SK-N-SH treated with all-trans-retinoic acid at 6 μM for 48 hours (cell line): ENCODE data around the gene NPAS2.

Source experiments
- ATAC-seq: fragments of 200-7000 bp; cut with Tn5 transposase; 3 replicates; pipeline ENCODE4 v1.9.1; 2020; ENCODE audit warnings: mild to moderate bottlenecking, moderate library complexity
- ARNTL ChIP-seq: fragments of 450-650 bp; formaldehyde crosslinking; IDR thresholded peaks from 2 replicates; pipeline ENCODE4 v1.5.0; 2020; ENCODE audit warnings: low read depth, mild to moderate bottlenecking, moderate library complexity, borderline replicate concordance
- BACH2 ChIP-seq: fragments of 250-450 bp; sonication (Bioruptor Pico); IDR thresholded peaks from 2 replicates; pipeline ENCODE4 v1.9.0; 2021; ENCODE audit warnings: mild to moderate bottlenecking, borderline replicate concordance
- CSDC2 ChIP-seq: fragments of 250-450 bp; sonication (Bioruptor Pico); IDR thresholded peaks from 2 replicates; pipeline ENCODE4 v1.5.0; 2020; ENCODE audit warnings: mild to moderate bottlenecking, moderate library complexity
- ESRRG ChIP-seq: fragments of 250-450 bp; sonication (Bioruptor Pico); IDR thresholded peaks from 2 replicates; pipeline ENCODE4 v1.6.1; 2021; ENCODE audit warnings: mild to moderate bottlenecking
- GLIS3 ChIP-seq: fragments of 250-450 bp; sonication (Bioruptor Pico); IDR thresholded peaks from 2 replicates; pipeline ENCODE4 v1.5.0; 2020; ENCODE audit warnings: mild to moderate bottlenecking, moderate library complexity
- ISL1 ChIP-seq: fragments of 250-450 bp; sonication (Bioruptor Pico); IDR thresholded peaks from 2 replicates; pipeline ENCODE4 v2.1.2; 2022; ENCODE audit warnings: mild to moderate bottlenecking, moderate library complexity
- OSR1 ChIP-seq: fragments of 250-450 bp; sonication (Bioruptor Pico); IDR thresholded peaks from 2 replicates; pipeline ENCODE4 v1.8.0; 2022; ENCODE audit warnings: moderate library complexity, mild to moderate bottlenecking, inconsistent platforms
- POU6F1 ChIP-seq: fragments of 250-450 bp; sonication (Bioruptor Pico); IDR thresholded peaks from 2 replicates; pipeline ENCODE4 v1.8.0; 2021; ENCODE audit warnings: low read depth, mild to moderate bottlenecking, moderate library complexity, borderline replicate concordance
- PPARA ChIP-seq: fragments of 250-450 bp; sonication (Bioruptor Pico); IDR thresholded peaks from 2 replicates; pipeline ENCODE4 v1.5.0; 2020; ENCODE audit warnings: mild to moderate bottlenecking, borderline replicate concordance
- RARB ChIP-seq: fragments of 250-450 bp; sonication (Bioruptor Pico); IDR thresholded peaks from 2 replicates; pipeline ENCODE4 v1.8.0; 2021; ENCODE audit warnings: mild to moderate bottlenecking, moderate library complexity
- SNAI2 ChIP-seq: fragments of 250-450 bp; sonication (Bioruptor Pico); IDR thresholded peaks from 2 replicates; pipeline ENCODE4 v1.5.0; 2020; ENCODE audit warnings: mild to moderate bottlenecking, moderate library complexity
- TCF4 ChIP-seq: fragments of 250-450 bp; sonication (Bioruptor Pico); IDR thresholded peaks from 2 replicates; pipeline ENCODE4 v1.8.0; 2021; ENCODE audit warnings: mild to moderate bottlenecking, moderate library complexity, borderline replicate concordance
- TOX ChIP-seq: fragments of 250-450 bp; sonication (Bioruptor Pico); IDR thresholded peaks from 2 replicates; pipeline ENCODE4 v1.8.0; 2021; ENCODE audit warnings: mild to moderate bottlenecking, moderate library complexity, borderline replicate concordance
- ZC3H10 ChIP-seq: fragments of 250-450 bp; sonication (Bioruptor Pico); IDR thresholded peaks from 2 replicates; pipeline ENCODE4 v1.5.1; 2021; ENCODE audit warnings: mild to moderate bottlenecking, moderate library complexity
- ZFP3 ChIP-seq: fragments of 250-450 bp; sonication (Bioruptor Pico); IDR thresholded peaks from 2 replicates; pipeline ENCODE4 v1.5.0; 2020; ENCODE audit warnings: mild to moderate bottlenecking, moderate library complexity
- ZFP30 ChIP-seq: fragments of 450-650 bp; formaldehyde crosslinking; IDR thresholded peaks from 2 replicates; pipeline ENCODE4 v1.5.0; 2022; ENCODE audit warnings: mild to moderate bottlenecking, moderate library complexity
- ZNF565 ChIP-seq: fragments of 450-650 bp; formaldehyde crosslinking; conservative IDR thresholded peaks from 2 replicates; pipeline ENCODE4 v1.5.0; 2020; ENCODE audit warnings: low read depth, mild to moderate bottlenecking, moderate library complexity
- ZNF70 ChIP-seq: fragments of 450-650 bp; formaldehyde crosslinking; IDR thresholded peaks from 2 replicates; pipeline ENCODE4 v1.5.0; 2020; ENCODE audit warnings: mild to moderate bottlenecking, moderate library complexity
- ZNF8 ChIP-seq: fragments of 450-650 bp; formaldehyde crosslinking; IDR thresholded peaks from 2 replicates; pipeline ENCODE4 v1.5.0; 2020; ENCODE audit warnings: mild to moderate bottlenecking, moderate library complexity
- TF ChIP-seq, protein P1 (sequence below): fragments of 250-450 bp; sonication (Bioruptor Pico); IDR thresholded peaks from 2 replicates; pipeline ENCODE4 v1.5.0; 2020; ENCODE audit warnings: mild to moderate bottlenecking, moderate library complexity
- TF ChIP-seq, protein P2 (sequence below): fragments of 250-450 bp; sonication (Bioruptor Pico); IDR thresholded peaks from 2 replicates; pipeline ENCODE4 v1.8.0; 2020; ENCODE audit warnings: mild to moderate bottlenecking, moderate library complexity, borderline replicate concordance

Gene NPAS2

DNA sequence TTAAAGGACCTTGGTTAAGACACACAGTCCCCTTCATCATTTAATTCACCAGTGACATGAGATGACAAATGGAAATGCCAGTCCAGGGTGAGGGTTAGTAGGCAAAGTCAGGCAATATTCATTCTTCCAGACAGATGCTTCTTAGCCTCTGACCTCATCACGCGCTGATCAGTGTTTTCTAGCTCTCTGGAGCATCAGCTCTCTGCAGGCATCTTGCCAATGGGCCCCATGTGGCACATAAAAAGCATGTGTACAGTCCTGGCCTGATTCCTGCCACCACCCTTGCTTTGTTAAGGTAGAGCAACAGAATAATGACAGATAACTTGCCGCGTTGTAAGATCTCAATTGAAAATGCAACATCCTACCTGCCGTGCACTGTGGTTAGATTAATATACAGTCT is 20.3 kb upstream of the NPAS2 start:
- no peak for ATAC-seq
- TF ChIP-seq PPARA (CRISPR knock-in tag) (no peak), ZNF8 (no peak), CSDC2 (CRISPR knock-in tag) (no peak), ZC3H10 (CRISPR knock-in tag) (no peak), ZNF565 (CRISPR knock-in tag) (no peak), ZFP3 (CRISPR knock-in tag) (no peak), ZFP30 (CRISPR knock-in tag) (no peak), ARNTL (CRISPR knock-in tag) (no peak), BACH2 (CRISPR knock-in tag) (no peak), GLIS3 (no peak)
- TF ChIP-seq, protein P1, sequence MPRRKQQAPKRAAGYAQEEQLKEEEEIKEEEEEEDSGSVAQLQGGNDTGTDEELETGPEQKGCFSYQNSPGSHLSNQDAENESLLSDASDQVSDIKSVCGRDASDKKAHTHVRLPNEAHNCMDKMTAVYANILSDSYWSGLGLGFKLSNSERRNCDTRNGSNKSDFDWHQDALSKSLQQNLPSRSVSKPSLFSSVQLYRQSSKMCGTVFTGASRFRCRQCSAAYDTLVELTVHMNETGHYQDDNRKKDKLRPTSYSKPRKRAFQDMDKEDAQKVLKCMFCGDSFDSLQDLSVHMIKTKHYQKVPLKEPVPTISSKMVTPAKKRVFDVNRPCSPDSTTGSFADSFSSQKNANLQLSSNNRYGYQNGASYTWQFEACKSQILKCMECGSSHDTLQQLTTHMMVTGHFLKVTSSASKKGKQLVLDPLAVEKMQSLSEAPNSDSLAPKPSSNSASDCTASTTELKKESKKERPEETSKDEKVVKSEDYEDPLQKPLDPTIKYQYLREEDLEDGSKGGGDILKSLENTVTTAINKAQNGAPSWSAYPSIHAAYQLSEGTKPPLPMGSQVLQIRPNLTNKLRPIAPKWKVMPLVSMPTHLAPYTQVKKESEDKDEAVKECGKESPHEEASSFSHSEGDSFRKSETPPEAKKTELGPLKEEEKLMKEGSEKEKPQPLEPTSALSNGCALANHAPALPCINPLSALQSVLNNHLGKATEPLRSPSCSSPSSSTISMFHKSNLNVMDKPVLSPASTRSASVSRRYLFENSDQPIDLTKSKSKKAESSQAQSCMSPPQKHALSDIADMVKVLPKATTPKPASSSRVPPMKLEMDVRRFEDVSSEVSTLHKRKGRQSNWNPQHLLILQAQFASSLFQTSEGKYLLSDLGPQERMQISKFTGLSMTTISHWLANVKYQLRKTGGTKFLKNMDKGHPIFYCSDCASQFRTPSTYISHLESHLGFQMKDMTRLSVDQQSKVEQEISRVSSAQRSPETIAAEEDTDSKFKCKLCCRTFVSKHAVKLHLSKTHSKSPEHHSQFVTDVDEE (CRISPR knock-in tag), result no peak

DNA sequence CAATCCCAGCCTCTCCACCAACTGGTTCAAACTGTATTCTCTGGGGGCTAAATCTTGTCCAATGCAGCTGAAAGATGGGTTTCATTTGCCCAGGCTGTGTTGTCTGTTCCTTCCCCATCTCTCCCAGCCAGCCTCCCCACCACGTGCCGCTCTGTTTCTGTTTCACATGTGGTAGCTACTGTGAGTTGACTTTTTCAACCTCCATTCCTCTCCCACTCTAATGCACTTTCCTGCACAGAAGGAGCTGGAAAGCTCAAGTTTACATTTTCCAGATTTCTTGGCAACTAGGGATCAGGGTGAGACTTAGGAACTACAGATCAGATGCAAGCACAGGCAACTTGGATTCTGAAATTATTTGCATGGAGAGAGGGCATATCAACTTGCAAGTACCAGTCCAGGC is 19.0 kb upstream of the NPAS2 start:
- no peak for TF ChIP-seq ESRRG (CRISPR knock-in tag)
- TF ChIP-seq, protein P1 (CRISPR knock-in tag), result no peak
- no peak for TF ChIP-seq RARB
- no peak for TF ChIP-seq TOX (CRISPR knock-in tag)
- TF ChIP-seq GLIS3, result no peak
- TF ChIP-seq POU6F1, result no peak
- TF ChIP-seq CSDC2 (CRISPR knock-in tag), result no peak
- no peak for TF ChIP-seq TCF4 (CRISPR knock-in tag)
- no peak for TF ChIP-seq OSR1
- no peak for TF ChIP-seq ZNF70 (CRISPR knock-in tag)
- TF ChIP-seq ZFP30 (CRISPR knock-in tag), result no peak
- no peak for TF ChIP-seq ZNF8
- TF ChIP-seq SNAI2 (CRISPR knock-in tag), result no peak
- TF ChIP-seq ZNF565 (CRISPR knock-in tag), result no peak
- peak; percentile 64 for ATAC-seq

DNA sequence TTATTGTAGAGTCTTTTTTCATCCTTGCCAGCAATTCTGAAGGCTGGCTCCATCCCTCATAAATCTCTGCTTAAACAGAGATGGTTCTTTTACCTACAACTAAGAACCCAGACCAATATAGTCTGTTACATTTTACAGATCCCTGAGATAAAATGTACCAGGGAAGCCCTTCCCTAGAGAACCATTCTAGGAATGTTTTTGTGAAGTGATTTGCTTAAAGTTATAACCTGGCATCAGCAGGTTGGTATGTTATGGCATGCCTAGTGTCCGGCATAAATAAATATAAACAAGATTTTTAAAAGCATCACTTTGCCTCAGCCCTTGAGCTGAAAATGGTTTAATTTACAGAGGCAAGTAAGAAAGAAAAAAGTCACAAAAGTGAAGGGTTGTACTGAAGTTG is 18.5 kb upstream of the NPAS2 start:
- TF ChIP-seq ZC3H10 (CRISPR knock-in tag) (no peak), ISL1 (CRISPR knock-in tag) (peak; percentile 48; the same call in 1 of the 2 replicates), GLIS3 (no peak), RARB (no peak), ZNF8 (no peak)
- TF ChIP-seq, protein P2, sequence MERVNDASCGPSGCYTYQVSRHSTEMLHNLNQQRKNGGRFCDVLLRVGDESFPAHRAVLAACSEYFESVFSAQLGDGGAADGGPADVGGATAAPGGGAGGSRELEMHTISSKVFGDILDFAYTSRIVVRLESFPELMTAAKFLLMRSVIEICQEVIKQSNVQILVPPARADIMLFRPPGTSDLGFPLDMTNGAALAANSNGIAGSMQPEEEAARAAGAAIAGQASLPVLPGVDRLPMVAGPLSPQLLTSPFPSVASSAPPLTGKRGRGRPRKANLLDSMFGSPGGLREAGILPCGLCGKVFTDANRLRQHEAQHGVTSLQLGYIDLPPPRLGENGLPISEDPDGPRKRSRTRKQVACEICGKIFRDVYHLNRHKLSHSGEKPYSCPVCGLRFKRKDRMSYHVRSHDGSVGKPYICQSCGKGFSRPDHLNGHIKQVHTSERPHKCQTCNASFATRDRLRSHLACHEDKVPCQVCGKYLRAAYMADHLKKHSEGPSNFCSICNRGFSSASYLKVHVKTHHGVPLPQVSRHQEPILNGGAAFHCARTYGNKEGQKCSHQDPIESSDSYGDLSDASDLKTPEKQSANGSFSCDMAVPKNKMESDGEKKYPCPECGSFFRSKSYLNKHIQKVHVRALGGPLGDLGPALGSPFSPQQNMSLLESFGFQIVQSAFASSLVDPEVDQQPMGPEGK (CRISPR knock-in tag), result no peak
- ATAC-seq, result peak; percentile 81

- peak; percentile 24; the same call in 1 of the 3 replicates for ATAC-seq
- TF ChIP-seq ZFP3 (CRISPR knock-in tag) (no peak), POU6F1 (no peak), ZC3H10 (CRISPR knock-in tag) (no peak), PPARA (CRISPR knock-in tag) (no peak), ISL1 (CRISPR knock-in tag) (no peak), ESRRG (CRISPR knock-in tag) (no peak)
- TF ChIP-seq, protein P2 (CRISPR knock-in tag), result no peak
These were observed 17.9 kb upstream of the NPAS2 start for GRCh38 chr2:100802066-100802465.
